ENCODE measurements around the gene PAX5.

DNA sequence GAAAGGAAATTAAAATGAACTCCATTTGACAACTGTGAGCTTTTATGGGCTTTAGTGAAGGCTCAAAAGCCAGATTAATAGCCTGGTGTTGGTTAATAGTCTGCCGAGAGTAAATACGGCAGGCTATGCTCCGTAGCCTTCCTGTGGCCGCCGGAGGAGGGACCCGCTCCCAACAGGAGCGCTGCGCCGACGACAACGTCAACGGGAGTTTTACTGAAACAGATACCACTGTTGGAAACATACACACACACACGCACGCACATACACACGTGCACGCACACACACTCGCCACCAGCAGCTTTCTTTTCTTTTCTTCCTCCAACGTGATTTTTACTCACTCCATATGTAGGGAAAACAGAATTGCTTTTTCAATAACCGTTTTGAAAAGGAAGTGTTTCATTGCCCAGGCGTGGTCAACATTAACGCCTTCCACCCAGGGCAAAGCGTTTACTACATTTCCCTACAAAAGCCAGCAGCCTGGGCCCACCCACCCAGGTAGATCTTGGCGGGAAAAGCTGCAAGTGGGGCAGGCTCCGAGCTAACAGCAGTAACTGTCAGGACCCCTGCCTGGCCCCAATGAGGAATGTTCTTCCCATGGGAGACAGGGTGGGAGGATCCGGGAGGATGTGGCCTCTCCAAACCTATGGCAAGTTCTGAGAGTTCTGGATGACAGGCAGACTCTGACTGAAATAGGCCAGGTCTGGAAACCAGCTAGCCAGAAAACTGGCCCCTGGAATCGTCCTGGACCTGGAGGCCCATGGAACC is 72.3 kb downstream of the PAX5 start:
- TF ChIP-seq EGR1 (IDR thresholded peaks at IDR 0.05) (no peak), FOXM1 (IDR thresholded peaks at IDR 0.05; ENCODE audit: borderline replicate concordance, low read depth) (no peak), YY1 (IDR thresholded peaks at IDR 0.05; ENCODE audit: low read depth) (no peak), ZBTB7A (IDR thresholded peaks at IDR 0.05; ENCODE audit: low read depth) (no peak), EP300 (IDR thresholded peaks at IDR 0.05; ENCODE audit: borderline replicate concordance) (no peak), TEAD4 (IDR thresholded peaks at IDR 0.05) (no peak), RAD21 (IDR thresholded peaks at IDR 0.05; ENCODE audit: low read depth) (no peak)
- TF ChIP-seq, protein P1, sequence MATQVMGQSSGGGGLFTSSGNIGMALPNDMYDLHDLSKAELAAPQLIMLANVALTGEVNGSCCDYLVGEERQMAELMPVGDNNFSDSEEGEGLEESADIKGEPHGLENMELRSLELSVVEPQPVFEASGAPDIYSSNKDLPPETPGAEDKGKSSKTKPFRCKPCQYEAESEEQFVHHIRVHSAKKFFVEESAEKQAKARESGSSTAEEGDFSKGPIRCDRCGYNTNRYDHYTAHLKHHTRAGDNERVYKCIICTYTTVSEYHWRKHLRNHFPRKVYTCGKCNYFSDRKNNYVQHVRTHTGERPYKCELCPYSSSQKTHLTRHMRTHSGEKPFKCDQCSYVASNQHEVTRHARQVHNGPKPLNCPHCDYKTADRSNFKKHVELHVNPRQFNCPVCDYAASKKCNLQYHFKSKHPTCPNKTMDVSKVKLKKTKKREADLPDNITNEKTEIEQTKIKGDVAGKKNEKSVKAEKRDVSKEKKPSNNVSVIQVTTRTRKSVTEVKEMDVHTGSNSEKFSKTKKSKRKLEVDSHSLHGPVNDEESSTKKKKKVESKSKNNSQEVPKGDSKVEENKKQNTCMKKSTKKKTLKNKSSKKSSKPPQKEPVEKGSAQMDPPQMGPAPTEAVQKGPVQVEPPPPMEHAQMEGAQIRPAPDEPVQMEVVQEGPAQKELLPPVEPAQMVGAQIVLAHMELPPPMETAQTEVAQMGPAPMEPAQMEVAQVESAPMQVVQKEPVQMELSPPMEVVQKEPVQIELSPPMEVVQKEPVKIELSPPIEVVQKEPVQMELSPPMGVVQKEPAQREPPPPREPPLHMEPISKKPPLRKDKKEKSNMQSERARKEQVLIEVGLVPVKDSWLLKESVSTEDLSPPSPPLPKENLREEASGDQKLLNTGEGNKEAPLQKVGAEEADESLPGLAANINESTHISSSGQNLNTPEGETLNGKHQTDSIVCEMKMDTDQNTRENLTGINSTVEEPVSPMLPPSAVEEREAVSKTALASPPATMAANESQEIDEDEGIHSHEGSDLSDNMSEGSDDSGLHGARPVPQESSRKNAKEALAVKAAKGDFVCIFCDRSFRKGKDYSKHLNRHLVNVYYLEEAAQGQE (IDR thresholded peaks at IDR 0.05; ENCODE audit: low read depth), result no peak
